PC-9 (cell line): Measurements from ENCODE around the gene CACNA2D4. TPM values are rescaled to one million over a fixed set of nuclear protein-coding genes. Genes with fewer than 3 reads are reported as not detected.
A peak's percentile ranks its signal among the peaks of the same experiment; 100 is the strongest.

Source experiments
- BruUV-seq: library from RNA; stranded (reverse); fragments of 400-500 nt; replicated peaks from 2 replicates; lab custom pipeline; 2021; lab: Mats Ljungman, UMichigan
- CTCF ChIA-PET: fragments of 300-600 bp; sonication (Branson Sonifier 250); formaldehyde crosslinking; loops from one replicate; lab custom pipeline; 2022; ENCODE audit warnings: antibody characterized with exemption; lab: Charles Lee
- POLR2A ChIA-PET: fragments of 300-600 bp; sonication (Branson Sonifier 250); formaldehyde crosslinking; loops from one replicate; lab custom pipeline; 2022; ENCODE audit warnings: antibody characterized with exemption; ENCODE audit not compliant: unreplicated experiment; lab: Charles Lee
- DNase-seq, 2 experiments: peaks; one replicate each; pipeline versions ENCODE4 v3.0.0 to v3.0.0-alpha.2; 2015 to 2022; ENCODE audit warnings: mixed read lengths in 1 of 2
- H2AFZ ChIP-seq: fragments of 200-600 bp; sonication (generic); 2 replicates; pipeline ENCODE4 v1.8.1; 2017; ENCODE audit warnings: antibody characterized with exemption
- H3F3A ChIP-seq: fragments of 200-600 bp; sonication (generic); 2 replicates; pipeline ENCODE4 v1.8.1; 2017; ENCODE audit warnings: antibody characterized with exemption, mild to moderate bottlenecking, low read depth; ENCODE audit not compliant: insufficient read depth
- H3K27ac ChIP-seq: fragments of 200-600 bp; sonication (generic); 2 replicates; pipeline ENCODE4 v1.6.1; 2016; ENCODE audit warnings: mixed run types
- H3K27me3 ChIP-seq: fragments of 200-600 bp; sonication (generic); 2 replicates; pipeline ENCODE4 v1.6.1; 2016; ENCODE audit warnings: low read depth, mixed run types; ENCODE audit not compliant: insufficient read depth
- H3K36me3 ChIP-seq: fragments of 200-600 bp; sonication (generic); 2 replicates; pipeline ENCODE4 v1.6.1; 2016; ENCODE audit warnings: low read depth, mixed run types
- H3K4me1 ChIP-seq: fragments of 200-600 bp; sonication (generic); replicated peaks from 2 replicates; pipeline ENCODE4 v1.6.1; 2016; ENCODE audit warnings: mixed run types; ENCODE audit not compliant: insufficient read depth
- H3K4me2 ChIP-seq: fragments of 200-600 bp; sonication (generic); 2 replicates; pipeline ENCODE4 v1.6.1; 2017; ENCODE audit warnings: mixed run types
- H3K4me3 ChIP-seq: fragments of 200-600 bp; sonication (generic); 2 replicates; pipeline ENCODE4 v1.6.1; 2016; ENCODE audit warnings: mixed run types
- H3K79me2 ChIP-seq: fragments of 200-600 bp; sonication (generic); 2 replicates; pipeline ENCODE4 v1.6.1; 2017; ENCODE audit warnings: low read depth, mixed run types
- H3K9me2 ChIP-seq: fragments of 200-600 bp; sonication (generic); 2 replicates; pipeline ENCODE4 v1.8.1; 2017; ENCODE audit warnings: mild to moderate bottlenecking; ENCODE audit not compliant: insufficient read depth
- H3K9me3 ChIP-seq: fragments of 200-600 bp; sonication (generic); 2 replicates; pipeline ENCODE4 v1.8.1; 2016; ENCODE audit warnings: low read depth; ENCODE audit not compliant: insufficient read depth
- H4K20me1 ChIP-seq: fragments of 200-600 bp; sonication (generic); 2 replicates; pipeline ENCODE4 v1.8.1; 2017; ENCODE audit not compliant: insufficient read depth
- CTCF ChIP-seq: fragments of 200-600 bp; sonication (generic); conservative IDR thresholded peaks from 2 replicates; pipeline ENCODE4 v1.6.1; 2017; ENCODE audit warnings: mixed run types, antibody characterized with exemption, mild to moderate bottlenecking, moderate library complexity
- EZH2 ChIP-seq: fragments of 200-600 bp; sonication (generic); IDR thresholded peaks from 2 replicates; pipeline ENCODE4 v1.8.0; 2017; ENCODE audit warnings: antibody characterized with exemption, low read depth
- intact Hi-C: fragments of 100-400 bp; cut with micrococcal nuclease; formaldehyde crosslinking; loops from one replicate; pipeline ENCODE4 v1.10.0; 2022; ENCODE audit not compliant: unreplicated experiment
- total RNA-seq: library from RNA; stranded (reverse); gene quantifications from 2 replicates; pipeline ENCODE4 v1.2.3, GENCODE V29; 2021

CACNA2D4 gene
- total RNA-seq, 1 experiment from 2014 or later = not detected

- Histone ChIP-seq H3K4me2 (no peak overlapping the region), H3F3A (no peaks in the 10 kb centered on the region), H3K79me2 (no peaks in the 10 kb centered on the region), H3K4me3 (no peak overlapping the region), H3K4me1 (no peaks in the 10 kb centered on the region), H3K9me2 (no peaks in the 10 kb centered on the region), H3K36me3 (no peaks in the 10 kb centered on the region), H3K27ac (no peak overlapping the region), H3K9me3 (no peaks in the 10 kb centered on the region), H3K27me3 (no peaks in the 10 kb centered on the region), H2AFZ (no peak overlapping the region), H4K20me1 (no peaks in the 10 kb centered on the region)
- DNase-seq = peak; percentile 58 to 81
- intact Hi-C loops = loop anchor here (1.0 kb wide), 3 partner anchors 144 to 306 kb away; no protein-coding TSS in a partner anchor
- POLR2A ChIA-PET = interaction anchor here (0.6 to 0.8 kb wide), 2 partner anchors 173 to 296 kb away, joined by 5 to 10 read pairs; no protein-coding TSS in a partner anchor
- TF ChIP-seq CTCF (peak; percentile 96), EZH2 (no peak)
- no TSS peak for BruUV-seq
- CTCF ChIA-PET = interaction anchor here (0.6 to 1.6 kb wide), 15 partner anchors 13 to 822 kb away, joined by 3 to 13 read pairs (median 4); no protein-coding TSS in a partner anchor
Observed at GRCh38 chr12:1939801-1940607, 21.6 kb upstream of the CACNA2D4 start.

DNA sequence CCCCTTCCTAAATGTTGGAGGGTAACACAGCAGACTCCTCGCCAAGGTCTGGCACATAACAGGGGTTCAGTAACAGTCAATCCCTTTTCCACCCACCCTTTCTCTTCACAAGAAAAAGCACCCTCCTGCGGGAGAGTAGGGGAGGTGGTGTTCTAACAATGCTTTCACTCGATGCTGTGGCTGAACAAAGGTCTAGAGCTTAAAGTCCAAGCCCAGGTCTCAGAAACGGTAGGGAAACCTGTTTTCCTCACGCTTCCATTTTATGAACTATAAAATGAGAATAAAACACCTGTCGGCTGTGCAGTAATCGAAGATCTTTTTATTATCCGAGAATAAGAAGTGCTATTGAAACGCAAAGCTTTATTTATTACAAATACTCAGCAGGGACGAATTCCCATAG, 20.9 kb upstream of the CACNA2D4 start:
- no peak for DNase-seq
- H3F3A ChIP-seq = no peaks in the 10 kb centered on the region
- H3K27ac ChIP-seq = no peak overlapping the region
- H3K4me3 ChIP-seq = no peak overlapping the region
- TF ChIP-seq EZH2 (no peak), CTCF (no peak)
- no peaks in the 10 kb centered on the region for H3K79me2 ChIP-seq
- no peaks in the 10 kb centered on the region for H3K36me3 ChIP-seq
- intact Hi-C loops = no loop called here
- H3K4me2 ChIP-seq = no peak overlapping the region
- H3K9me2 ChIP-seq = no peaks in the 10 kb centered on the region
- H3K9me3 ChIP-seq = no peaks in the 10 kb centered on the region
- no peak overlapping the region for H2AFZ ChIP-seq
- CTCF ChIA-PET = interaction anchor here (0.9 to 1.6 kb wide), 12 partner anchors 12 to 821 kb away, joined by 3 to 13 read pairs (median 4); no protein-coding TSS in a partner anchor
- H4K20me1 ChIP-seq = no peaks in the 10 kb centered on the region
- H3K4me1 ChIP-seq = no peaks in the 10 kb centered on the region
- BruUV-seq = no TSS peak
- no peaks in the 10 kb centered on the region for H3K27me3 ChIP-seq
- POLR2A ChIA-PET = interaction anchor here (0.8 kb wide), 1 partner anchor 295 kb away, joined by 5 read pairs; no protein-coding TSS in a partner anchor

DNA sequence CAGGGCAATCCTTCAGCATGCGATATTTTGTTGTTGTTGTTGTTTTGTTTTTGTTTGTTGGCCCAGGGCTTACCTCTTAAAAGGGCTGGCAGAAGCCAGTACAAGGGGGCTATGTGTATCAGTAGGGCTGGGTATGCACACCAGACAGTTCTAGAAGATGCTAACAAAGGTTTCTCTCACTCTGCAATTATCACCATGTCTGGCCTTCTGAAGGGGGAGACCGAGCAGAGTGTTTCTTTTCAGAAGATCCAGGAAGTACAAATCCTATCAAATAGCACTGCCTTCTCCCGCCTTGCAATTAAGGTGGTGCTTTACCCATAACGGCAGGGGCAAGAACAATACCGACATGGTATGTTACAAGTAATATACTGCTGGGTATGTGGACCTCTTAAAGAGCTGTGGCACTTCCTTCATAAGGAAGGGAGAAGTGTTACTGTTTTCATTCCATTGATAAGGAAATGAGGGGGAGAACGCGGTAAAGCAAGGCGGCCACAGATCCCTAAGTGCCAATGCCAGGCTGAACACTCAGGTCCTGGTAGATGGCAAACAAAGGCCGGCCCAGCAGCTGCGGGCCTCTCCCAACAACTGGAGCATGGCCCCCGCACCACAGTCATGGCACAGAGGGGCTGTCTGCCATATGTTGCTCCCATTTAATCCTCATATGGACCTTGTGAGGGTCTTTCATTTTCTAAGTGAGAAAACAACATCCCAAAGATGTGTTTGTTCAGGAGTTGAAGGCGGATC, 19.2 kb upstream of the CACNA2D4 start:
- POLR2A ChIA-PET = no interaction called here
- Histone ChIP-seq H2AFZ (no peak overlapping the region), H3K36me3 (no peaks in the 10 kb centered on the region), H3K4me3 (no peak overlapping the region), H3K27me3 (peaks cover 1% of the 10 kb centered on the region; the same call in 1 of the 2 replicates), H3F3A (no peaks in the 10 kb centered on the region), H3K4me1 (no peaks in the 10 kb centered on the region), H4K20me1 (no peaks in the 10 kb centered on the region), H3K79me2 (no peaks in the 10 kb centered on the region), H3K4me2 (no peak overlapping the region), H3K9me2 (no peaks in the 10 kb centered on the region), H3K9me3 (no peaks in the 10 kb centered on the region), H3K27ac (no peak overlapping the region)
- CTCF ChIA-PET = interaction anchor here (0.7 kb wide), 1 partner anchor 146 kb away, joined by 3 read pairs; no protein-coding TSS in a partner anchor
- intact Hi-C loops = no loop called here
- no TSS peak for BruUV-seq
- no peak for DNase-seq
- TF ChIP-seq EZH2 (no peak), CTCF (no peak)
